Neural progenitor cell (in vitro differentiated cells): ENCODE results near the gene CD99. TPM values are rescaled to one million over a fixed set of nuclear protein-coding genes. Genes with fewer than 3 reads are reported as not detected.

ENCODE experiments used
- DNase-seq: peaks from one replicate; pipeline ENCODE4 v3.0.0-alpha.2; 2016; ENCODE audit warnings: low spot score
- H2AFZ ChIP-seq: fragments of 200-600 bp; sonication (generic); replicated peaks from 2 replicates; pipeline ENCODE4 v1.6.1; 2016; ENCODE audit warnings: antibody characterized with exemption
- H3F3A ChIP-seq: fragments of 200-600 bp; sonication (generic); 2 replicates; pipeline ENCODE4 v1.6.1; 2016; ENCODE audit warnings: antibody characterized with exemption, low read depth
- H3K27ac ChIP-seq: fragments of 200-600 bp; sonication (generic); 2 replicates; pipeline ENCODE4 v1.5.1; 2016; ENCODE audit warnings: mild to moderate bottlenecking
- H3K27me3 ChIP-seq: fragments of 200-600 bp; sonication (generic); 2 replicates; pipeline ENCODE4 v1.6.1; 2016; ENCODE audit warnings: mild to moderate bottlenecking, moderate library complexity
- H3K36me3 ChIP-seq: fragments of 200-600 bp; sonication (generic); 2 replicates; pipeline ENCODE4 v1.5.1; 2016
- H3K4me1 ChIP-seq: fragments of 200-600 bp; sonication (generic); 2 replicates; pipeline ENCODE4 v1.6.1; 2016; ENCODE audit warnings: mixed run types
- H3K4me2 ChIP-seq: fragments of 200-600 bp; sonication (generic); 2 replicates; pipeline ENCODE4 v1.6.1; 2016
- H3K4me3 ChIP-seq: fragments of 200-600 bp; sonication (generic); 2 replicates; pipeline ENCODE4 v1.5.1; 2016
- H3K79me2 ChIP-seq: fragments of 200-600 bp; sonication (generic); 2 replicates; pipeline ENCODE4 v1.6.1; 2016; ENCODE audit warnings: low read depth
- H3K9ac ChIP-seq: fragments of 200-600 bp; sonication (generic); 2 replicates; pipeline ENCODE4 v1.6.1; 2016
- H3K9me3 ChIP-seq: fragments of 200-600 bp; sonication (generic); 2 replicates; pipeline ENCODE4 v1.5.1; 2016; ENCODE audit warnings: low read depth
- H4K20me1 ChIP-seq: fragments of 200-600 bp; sonication (generic); 2 replicates; pipeline ENCODE4 v1.6.1; 2016; ENCODE audit warnings: low read depth
- H3K27ac Mint-ChIP-seq: 3 replicates; pipeline ENCODE4 v1.8.0; 2021; ENCODE audit warnings: mixed read lengths
- H3K27me3 Mint-ChIP-seq: 2 replicates; pipeline ENCODE4 v1.8.0; 2022; ENCODE audit warnings: low read depth, mild to moderate bottlenecking, inconsistent platforms, moderate library complexity, mixed read lengths; ENCODE audit not compliant: insufficient read depth
- H3K36me3 Mint-ChIP-seq: 3 replicates; pipeline ENCODE4 v1.8.0; 2021; ENCODE audit warnings: mixed read lengths
- H3K4me1 Mint-ChIP-seq: 3 replicates; pipeline ENCODE4 v1.8.0; 2021; ENCODE audit warnings: mixed read lengths
- H3K4me3 Mint-ChIP-seq: 3 replicates; pipeline ENCODE4 v1.8.0; 2021; ENCODE audit warnings: mild to moderate bottlenecking, moderate library complexity, mixed read lengths
- H3K9me3 Mint-ChIP-seq: 3 replicates; pipeline ENCODE4 v1.8.0; 2020; ENCODE audit warnings: mixed read lengths
- CTCF ChIP-seq: fragments of 200-600 bp; sonication (generic); IDR thresholded peaks from 2 replicates; pipeline ENCODE4 v1.5.1; 2017; ENCODE audit warnings: antibody characterized with exemption, mild to moderate bottlenecking
- EZH2 ChIP-seq: fragments of 200-600 bp; sonication (generic); IDR thresholded peaks from 2 replicates; pipeline ENCODE4 v1.6.1; 2017; ENCODE audit warnings: antibody characterized with exemption, mild to moderate bottlenecking, moderate library complexity
- EZH2phosphoT487 ChIP-seq: fragments of 200-600 bp; sonication (generic); IDR thresholded peaks from 2 replicates; pipeline ENCODE4 v1.6.1; 2017; ENCODE audit warnings: antibody characterized with exemption
- total RNA-seq: library from RNA; depleted of rRNA; stranded (reverse); fragments of >200 nt; gene quantifications from 2 replicates; pipeline ENCODE4 v1.2.3, GENCODE V29; 2015; ENCODE audit warnings: low replicate concordance

CD99 gene
- total RNA-seq, 1 donor from 2014 or later = 81.8 TPM

- Histone ChIP-seq H3K36me3 (no peaks in the 10 kb centered on the region), H3K4me2 (no peak overlapping the region), H3F3A (no peaks in the 10 kb centered on the region), H2AFZ (no peak overlapping the region), H4K20me1 (no peaks in the 10 kb centered on the region), H3K9me3 (no peaks in the 10 kb centered on the region), H3K4me3 (no peak overlapping the region), H3K79me2 (no peaks in the 10 kb centered on the region), H3K27me3 (no peaks in the 10 kb centered on the region), H3K27ac (no peak overlapping the region), H3K9ac (no peak overlapping the region), H3K4me1 (no peaks in the 10 kb centered on the region)
- TF ChIP-seq EZH2 (no peak), EZH2phosphoT487 (no peak), CTCF (no peak)
- H3K27me3 Mint-ChIP-seq = peaks cover 4% of the 10 kb centered on the region
- peaks cover 16% of the 10 kb centered on the region for H3K36me3 Mint-ChIP-seq
- no peaks in the 10 kb centered on the region for H3K9me3 Mint-ChIP-seq
- peaks cover 7% of the 10 kb centered on the region for H3K4me1 Mint-ChIP-seq
- no peak overlapping the region for H3K27ac Mint-ChIP-seq
- H3K4me3 Mint-ChIP-seq = no peak overlapping the region
- no peak for DNase-seq
Observed at GRCh38 chrX:2654436-2655340, 36.4 kb upstream of the CD99 start.

- Mint-ChIP-seq H3K27me3 (peaks cover 5% of the 10 kb centered on the region), H3K9me3 (no peaks in the 10 kb centered on the region), H3K36me3 (peaks cover 7% of the 10 kb centered on the region), H3K27ac (no peak overlapping the region), H3K4me3 (no peak overlapping the region), H3K4me1 (peaks cover 5% of the 10 kb centered on the region)
- Histone ChIP-seq H3K4me3 (no peak overlapping the region), H3K4me1 (no peaks in the 10 kb centered on the region), H3K79me2 (no peaks in the 10 kb centered on the region), H4K20me1 (no peaks in the 10 kb centered on the region), H3K27me3 (no peaks in the 10 kb centered on the region), H3K27ac (no peak overlapping the region), H3F3A (no peaks in the 10 kb centered on the region), H3K36me3 (no peaks in the 10 kb centered on the region), H3K9ac (no peak overlapping the region), H3K4me2 (no peak overlapping the region), H3K9me3 (no peaks in the 10 kb centered on the region), H2AFZ (no peak overlapping the region)
- no peak for DNase-seq
- no peak for TF ChIP-seq EZH2phosphoT487
- no peak for TF ChIP-seq EZH2
- no peak for TF ChIP-seq CTCF
Observed at GRCh38 chrX:2656257-2656836, 34.7 kb upstream of the CD99 start.

- peaks cover 7% of the 10 kb centered on the region for H3K36me3 Mint-ChIP-seq
- H3K4me3 Mint-ChIP-seq = no peak overlapping the region
- TF ChIP-seq EZH2phosphoT487 = no peak
- no peak for TF ChIP-seq EZH2
- no peak for TF ChIP-seq CTCF
Observed at GRCh38 chrX:2657532-2658113, 33.5 kb upstream of the CD99 start.

More at GRCh38 chrX:2657532-2658113, 33.5 kb upstream of the CD99 start:
- Histone ChIP-seq H4K20me1 (no peaks in the 10 kb centered on the region), H3K9ac (no peak overlapping the region), H3K36me3 (no peaks in the 10 kb centered on the region), H3K79me2 (no peaks in the 10 kb centered on the region), H2AFZ (no peak overlapping the region), H3K4me3 (no peak overlapping the region), H3F3A (no peaks in the 10 kb centered on the region), H3K4me1 (no peaks in the 10 kb centered on the region), H3K27me3 (no peaks in the 10 kb centered on the region), H3K27ac (no peak overlapping the region), H3K4me2 (no peak overlapping the region), H3K9me3 (no peaks in the 10 kb centered on the region)
- H3K4me1 Mint-ChIP-seq = peaks cover 5% of the 10 kb centered on the region
- peaks cover 5% of the 10 kb centered on the region for H3K27me3 Mint-ChIP-seq
- H3K27ac Mint-ChIP-seq = no peak overlapping the region
- DNase-seq = no peak
- H3K9me3 Mint-ChIP-seq = no peaks in the 10 kb centered on the region
